Uterine smooth muscle cell (primary cell): ENCODE results near the gene ZBTB34. TPM values are rescaled to one million over a fixed set of nuclear protein-coding genes. Genes with fewer than 3 reads are reported as not detected.

Experiments used
- total RNA-seq: library from RNA; depleted of rRNA; stranded (reverse); fragments of >200 nt; gene quantifications from 2 replicates; pipeline ENCODE4 v1.2.3, GENCODE V29; 2014

ZBTB34 gene
- 5.5 and 5.7 TPM in 2 replicates for total RNA-seq

GRCh38 chr9:126860077-126860756 is at the start of gene ZBTB34:
TSS of gene ZBTB34 (plus strand) at chr9:126860639. CDS start at chr9:126879400, 18,761 bp downstream.

GRCh38 chr9:126914458-126915280 is 54.2 kb downstream of the ZBTB34 start, which contains the start of gene RALGPS1:
TSS of gene RALGPS1 (plus strand) at chr9:126914782. CDS start at chr9:126962290, 47,508 bp downstream.

Other genes starting within 250 kb of the ZBTB34 start
- not detected in 2 replicates for gene LMX1B, start 246.7 kb upstream of the ZBTB34 start, total RNA-seq
- 10.6 and 11.0 TPM in 2 replicates for gene ZBTB43, start 55.6 kb upstream of the ZBTB34 start, total RNA-seq
- gene RALGPS1, start 54.1 kb downstream of the ZBTB34 start, total RNA-seq, result 2.0 and 5.0 TPM in 2 replicates